Neural progenitor cell (in vitro differentiated cells): Measurements from ENCODE around the gene ADAM10.

ENCODE experiments used
- EZH2phosphoT487 ChIP-seq: fragments of 200-600 bp; sonication (generic); IDR thresholded peaks from 2 replicates; pipeline ENCODE4 v1.6.1; 2017; ENCODE audit warnings: antibody characterized with exemption
- TF ChIP-seq, protein P1 (sequence below): fragments of 200-600 bp; sonication (generic); IDR thresholded peaks from 2 replicates; pipeline ENCODE4 v1.5.1; 2017; ENCODE audit warnings: antibody characterized with exemption, mild to moderate bottlenecking

- no peak for TF ChIP-seq EZH2phosphoT487
- TF ChIP-seq, protein P1, sequence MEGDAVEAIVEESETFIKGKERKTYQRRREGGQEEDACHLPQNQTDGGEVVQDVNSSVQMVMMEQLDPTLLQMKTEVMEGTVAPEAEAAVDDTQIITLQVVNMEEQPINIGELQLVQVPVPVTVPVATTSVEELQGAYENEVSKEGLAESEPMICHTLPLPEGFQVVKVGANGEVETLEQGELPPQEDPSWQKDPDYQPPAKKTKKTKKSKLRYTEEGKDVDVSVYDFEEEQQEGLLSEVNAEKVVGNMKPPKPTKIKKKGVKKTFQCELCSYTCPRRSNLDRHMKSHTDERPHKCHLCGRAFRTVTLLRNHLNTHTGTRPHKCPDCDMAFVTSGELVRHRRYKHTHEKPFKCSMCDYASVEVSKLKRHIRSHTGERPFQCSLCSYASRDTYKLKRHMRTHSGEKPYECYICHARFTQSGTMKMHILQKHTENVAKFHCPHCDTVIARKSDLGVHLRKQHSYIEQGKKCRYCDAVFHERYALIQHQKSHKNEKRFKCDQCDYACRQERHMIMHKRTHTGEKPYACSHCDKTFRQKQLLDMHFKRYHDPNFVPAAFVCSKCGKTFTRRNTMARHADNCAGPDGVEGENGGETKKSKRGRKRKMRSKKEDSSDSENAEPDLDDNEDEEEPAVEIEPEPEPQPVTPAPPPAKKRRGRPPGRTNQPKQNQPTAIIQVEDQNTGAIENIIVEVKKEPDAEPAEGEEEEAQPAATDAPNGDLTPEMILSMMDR: no peak
These were observed 126.6 kb downstream of the ADAM10 start for GRCh38 chr15:58622877-58623276.
